GM18520 (cell line): ENCODE measurements around the gene LRIT2.

Experiments used
- ATAC-seq: cut with Tn5 transposase; IDR thresholded peaks from one replicate; pipeline ENCODE4 v1.9.1; 2021; ENCODE audit not compliant: unreplicated experiment

The LRIT2 gene

GRCh38 chr10:84225427-84226173 is at the start of gene LRIT2:
LRIT2 (minus strand) TSS chr10:84225544; CDS start chr10:84225520, 24 bp downstream.
- no peak for ATAC-seq

GRCh38 chr10:84270708-84271107 is 45.4 kb upstream of the LRIT2 start:
- no peak for ATAC-seq

GRCh38 chr10:84269773-84270172 is 44.4 kb upstream of the LRIT2 start:
- no peak for ATAC-seq

GRCh38 chr10:84269162-84269561 is 43.8 kb upstream of the LRIT2 start:
- ATAC-seq = no peak

GRCh38 chr10:84267503-84268126 is 42.3 kb upstream of the LRIT2 start:
- ATAC-seq = no peak

GRCh38 chr10:84265418-84265817 is 40.1 kb upstream of the LRIT2 start:
- ATAC-seq = no peak

- ATAC-seq = peak; percentile 80
Measured at GRCh38 chr10:84264611-84265141, 39.3 kb upstream of the LRIT2 start.

- ATAC-seq = no peak
Measured at GRCh38 chr10:84263716-84264115, 38.4 kb upstream of the LRIT2 start.

GRCh38 chr10:84262190-84262956 is 37.0 kb upstream of the LRIT2 start:
- ATAC-seq = no peak

GRCh38 chr10:84261236-84261915 is 36.0 kb upstream of the LRIT2 start:
- ATAC-seq = no peak

- no peak for ATAC-seq
Measured at GRCh38 chr10:84258034-84258695, 32.8 kb upstream of the LRIT2 start.

- ATAC-seq = no peak
Measured at GRCh38 chr10:84257343-84258020, 32.1 kb upstream of the LRIT2 start.

- ATAC-seq = no peak
Measured at GRCh38 chr10:84256510-84257342, 31.4 kb upstream of the LRIT2 start.

- no peak for ATAC-seq
Measured at GRCh38 chr10:84254552-84255478, 29.5 kb upstream of the LRIT2 start.

- ATAC-seq = no peak
Measured at GRCh38 chr10:84248794-84249193, 23.4 kb upstream of the LRIT2 start.

- no peak for ATAC-seq
Measured at GRCh38 chr10:84247496-84247895, 22.2 kb upstream of the LRIT2 start.

- ATAC-seq = no peak
Measured at GRCh38 chr10:84244651-84245270, 19.4 kb upstream of the LRIT2 start, which contains the start of gene RGR. RGR (plus strand) TSS chr10:84245053; CDS start chr10:84245091, 38 bp downstream.
